DND-41 (cell line): ENCODE measurements around the gene ORM2.

Source experiments
- CTCF ChIP-seq: IDR thresholded peaks from 2 replicates; pipeline ENCODE4 v1.5.1; 2012; ENCODE audit warnings: borderline replicate concordance, low read length, moderate library complexity, mild to moderate bottlenecking; ENCODE audit not compliant: poor library complexity, severe bottlenecking; ENCODE audit errors: extremely low read depth
- EZH2 ChIP-seq: IDR thresholded peaks from 3 replicates; pipeline ENCODE4 v1.6.1; 2012; ENCODE audit warnings: borderline replicate concordance, low read depth, mild to moderate bottlenecking, moderate library complexity, low read length, inconsistent platforms; ENCODE audit not compliant: severe bottlenecking

DNA sequence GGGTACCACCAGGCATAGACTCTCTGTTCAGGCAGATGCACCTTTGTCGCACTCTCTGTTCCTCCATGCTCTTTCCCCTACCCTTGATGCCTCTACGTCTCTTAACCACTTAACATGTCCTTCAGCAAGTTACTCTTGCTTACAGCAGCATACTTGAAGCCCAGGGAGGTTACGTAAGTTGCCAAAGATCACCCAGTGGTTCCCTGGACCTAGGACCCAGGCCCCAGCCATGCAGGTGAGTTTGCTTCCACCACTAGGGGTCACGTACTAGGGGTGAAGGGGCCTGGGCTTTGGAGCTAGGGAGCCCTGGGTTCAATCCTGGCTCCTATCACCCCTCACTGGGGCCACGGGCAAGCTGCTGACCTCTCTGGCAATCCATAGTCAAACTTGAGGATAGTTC lies 49.2 kb downstream of the ORM2 start:
- TF ChIP-seq EZH2 (no peak), CTCF (no peak)
